ENCODE results near the gene CACNA1H.

Gene CACNA1H

GRCh38 chr16:1141716-1142115 is 11.2 kb upstream of the CACNA1H start:
- no peak overlapping the region for H3K27ac ChIP-seq (ENCODE audit: low read depth, low read length)
- no peak for TF ChIP-seq CTCF (IDR thresholded peaks at IDR 0.05; ENCODE audit: low read depth, low read length, poor library complexity, severe bottlenecking)
- no peak for TF ChIP-seq EZH2phosphoT487 (IDR thresholded peaks at IDR 0.05; ENCODE audit: borderline replicate concordance, low read length)
- no peaks in the 10 kb centered on the region for H4K20me1 ChIP-seq (ENCODE audit: control insufficient read depth, insufficient read depth, low read depth, low read length)
- H3K4me3 ChIP-seq (ENCODE audit: low read length) = no peak overlapping the region
- H3K4me2 ChIP-seq (ENCODE audit: low read length) = no peak overlapping the region
- no peaks in the 10 kb centered on the region for H3K9me2 ChIP-seq (replicated peaks; ENCODE audit: control insufficient read depth, low read length)
- H3K4me1 ChIP-seq (ENCODE audit: control insufficient read depth, low read length) = no peaks in the 10 kb centered on the region
- no peaks in the 10 kb centered on the region for H3K79me2 ChIP-seq (ENCODE audit: control insufficient read depth, low read length)
- H3F3A ChIP-seq (ENCODE audit: control insufficient read depth, insufficient read depth) = no peaks in the 10 kb centered on the region
- no peaks in the 10 kb centered on the region for H3K9me3 ChIP-seq (ENCODE audit: control insufficient read depth, insufficient read depth, low read length)
- no peaks in the 10 kb centered on the region for H3K27me3 ChIP-seq (ENCODE audit: control insufficient read depth, low read length)
- no peaks in the 10 kb centered on the region for H3K36me3 ChIP-seq (ENCODE audit: control insufficient read depth, low read length)

GRCh38 chr16:1142911-1143310 is 10.0 kb upstream of the CACNA1H start:
- Histone ChIP-seq H4K20me1 (ENCODE audit: control insufficient read depth, insufficient read depth, low read depth, low read length) (no peaks in the 10 kb centered on the region), H3K4me1 (ENCODE audit: control insufficient read depth, low read length) (no peaks in the 10 kb centered on the region), H3K9me2 (replicated peaks; ENCODE audit: control insufficient read depth, low read length) (no peaks in the 10 kb centered on the region), H3K27me3 (ENCODE audit: control insufficient read depth, low read length) (no peaks in the 10 kb centered on the region), H3K79me2 (ENCODE audit: control insufficient read depth, low read length) (no peaks in the 10 kb centered on the region), H3K9me3 (ENCODE audit: control insufficient read depth, insufficient read depth, low read length) (no peaks in the 10 kb centered on the region), H3K4me3 (ENCODE audit: low read length) (no peak overlapping the region), H3F3A (ENCODE audit: control insufficient read depth, insufficient read depth) (no peaks in the 10 kb centered on the region), H3K27ac (ENCODE audit: low read depth, low read length) (no peak overlapping the region), H3K36me3 (ENCODE audit: control insufficient read depth, low read length) (no peaks in the 10 kb centered on the region), H3K4me2 (ENCODE audit: low read length) (no peak overlapping the region)
- TF ChIP-seq CTCF (IDR thresholded peaks at IDR 0.05; ENCODE audit: low read depth, low read length, poor library complexity, severe bottlenecking) (no peak), EZH2phosphoT487 (IDR thresholded peaks at IDR 0.05; ENCODE audit: borderline replicate concordance, low read length) (no peak)

GRCh38 chr16:1143761-1144450 is 9.0 kb upstream of the CACNA1H start:
- no peak overlapping the region for H3K4me2 ChIP-seq (ENCODE audit: low read length)
- H4K20me1 ChIP-seq (ENCODE audit: control insufficient read depth, insufficient read depth, low read depth, low read length) = no peaks in the 10 kb centered on the region
- no peaks in the 10 kb centered on the region for H3F3A ChIP-seq (ENCODE audit: control insufficient read depth, insufficient read depth)
- H3K9me2 ChIP-seq (replicated peaks; ENCODE audit: control insufficient read depth, low read length) = no peaks in the 10 kb centered on the region
- no peaks in the 10 kb centered on the region for H3K79me2 ChIP-seq (ENCODE audit: control insufficient read depth, low read length)
- no peak overlapping the region for H3K27ac ChIP-seq (ENCODE audit: low read depth, low read length)
- no peaks in the 10 kb centered on the region for H3K36me3 ChIP-seq (ENCODE audit: control insufficient read depth, low read length)
- H3K9me3 ChIP-seq (ENCODE audit: control insufficient read depth, insufficient read depth, low read length) = no peaks in the 10 kb centered on the region
- H3K4me1 ChIP-seq (ENCODE audit: control insufficient read depth, low read length) = no peaks in the 10 kb centered on the region
- no peaks in the 10 kb centered on the region for H3K27me3 ChIP-seq (ENCODE audit: control insufficient read depth, low read length)
- TF ChIP-seq EZH2phosphoT487 (IDR thresholded peaks at IDR 0.05; ENCODE audit: borderline replicate concordance, low read length) (no peak), CTCF (IDR thresholded peaks at IDR 0.05; ENCODE audit: low read depth, low read length, poor library complexity, severe bottlenecking) (no peak)
- no peak overlapping the region for H3K4me3 ChIP-seq (ENCODE audit: low read length)

Data from DOHH2 (cell line).